Smooth muscle cell (in vitro differentiated cells): ENCODE measurements around the gene USP47. TPM values are rescaled to one million over a fixed set of nuclear protein-coding genes. Genes with fewer than 3 reads are reported as not detected.
A peak's percentile ranks its signal among the peaks of the same experiment; 100 is the strongest.

Experiments used
- DNase-seq: peaks from one replicate; lab custom pipeline; 2025; ENCODE audit not compliant: unreplicated experiment; lab: John Stamatoyannopoulos, UW
- H2AFZ ChIP-seq: fragments of 200-600 bp; sonication (generic); 2 replicates; pipeline ENCODE4 v1.6.0; 2016; ENCODE audit warnings: antibody characterized with exemption, low read depth, mild to moderate bottlenecking
- H3F3A ChIP-seq: fragments of 200-600 bp; sonication (generic); 2 replicates; pipeline ENCODE4 v1.6.0; 2017; ENCODE audit warnings: antibody characterized with exemption, low read depth
- H3K27ac ChIP-seq: fragments of 200-600 bp; sonication (generic); 2 replicates; pipeline ENCODE4 v1.5.1; 2016; ENCODE audit warnings: low read depth, mild to moderate bottlenecking
- H3K27me3 ChIP-seq: fragments of 200-600 bp; sonication (generic); 2 replicates; pipeline ENCODE4 v1.6.1; 2016; ENCODE audit warnings: low read depth, mild to moderate bottlenecking
- H3K36me3 ChIP-seq: fragments of 200-600 bp; sonication (generic); 2 replicates; pipeline ENCODE4 v1.5.1; 2016; ENCODE audit warnings: low read depth
- H3K4me1 ChIP-seq: fragments of 200-600 bp; sonication (generic); 2 replicates; pipeline ENCODE4 v1.5.1; 2016; ENCODE audit warnings: low read depth
- H3K4me2 ChIP-seq: fragments of 200-600 bp; sonication (generic); 2 replicates; pipeline ENCODE4 v1.6.0; 2016; ENCODE audit warnings: mild to moderate bottlenecking
- H3K4me3 ChIP-seq: fragments of 200-600 bp; sonication (generic); 2 replicates; pipeline ENCODE4 v1.5.1; 2016; ENCODE audit warnings: mild to moderate bottlenecking
- H3K79me2 ChIP-seq: fragments of 200-600 bp; sonication (generic); 2 replicates; pipeline ENCODE4 v1.6.0; 2016; ENCODE audit warnings: low read depth, mild to moderate bottlenecking
- H3K9ac ChIP-seq: fragments of 200-600 bp; sonication (generic); 2 replicates; pipeline ENCODE4 v1.6.0; 2016; ENCODE audit warnings: low read depth
- H3K9me3 ChIP-seq: fragments of 200-600 bp; sonication (generic); replicated peaks from 2 replicates; pipeline ENCODE4 v1.5.1; 2016; ENCODE audit warnings: low read depth
- H4K20me1 ChIP-seq: fragments of 200-600 bp; sonication (generic); 2 replicates; pipeline ENCODE4 v1.6.0; 2016; ENCODE audit warnings: low read depth
- CTCF ChIP-seq: fragments of 200-600 bp; sonication (generic); IDR thresholded peaks from 2 replicates; pipeline ENCODE4 v1.5.1; 2017; ENCODE audit warnings: borderline replicate concordance, mild to moderate bottlenecking, antibody characterized with exemption; ENCODE audit not compliant: insufficient read depth, poor library complexity, severe bottlenecking
- WGBS: methylation state at CpG from one replicate; pipeline ENCODE4 v1.1.7; 2016; ENCODE audit warnings: low lambda C conversion rate; 5-methylcytosine and 5-hydroxymethylcytosine counted together
- polyA plus RNA-seq: library from polyadenylated mRNA; unstranded; fragments of >200 nt; fragmentation: Nextera tagmentation; extraction: Ambion mirVana; gene quantifications from 2 replicates; pipeline ENCODE4 v1.2.1, GENCODE V29; 2016
- total RNA-seq: library from RNA; depleted of rRNA; stranded (reverse); fragments of >200 nt; gene quantifications from 2 replicates; pipeline ENCODE4 v1.2.3, GENCODE V29; 2014

USP47 gene
- total and polyA plus RNA-seq, 2 experiments from 2014 or later: 38.0 to 75.3 TPM

GRCh38 chr11:11965656-11966353 is 124.0 kb downstream of the USP47 start:
- no peak overlapping the region for H2AFZ ChIP-seq
- H3K4me3 ChIP-seq: no peak overlapping the region
- no peak overlapping the region for H3K9ac ChIP-seq
- H3K79me2 ChIP-seq: no peaks in the 10 kb centered on the region
- no peaks in the 10 kb centered on the region for H3F3A ChIP-seq
- H4K20me1 ChIP-seq: no peaks in the 10 kb centered on the region
- H3K4me2 ChIP-seq: no peak overlapping the region
- 98% methylated on average over 10 of the region's 10 CpGs for WGBS
- no peaks in the 10 kb centered on the region for H3K9me3 ChIP-seq
- no peaks in the 10 kb centered on the region for H3K4me1 ChIP-seq
- H3K36me3 ChIP-seq: no peaks in the 10 kb centered on the region
- no peaks in the 10 kb centered on the region for H3K27me3 ChIP-seq
- no peak for DNase-seq
- no peak overlapping the region for H3K27ac ChIP-seq
- TF ChIP-seq CTCF: no peak

- H3K27ac ChIP-seq: no peak overlapping the region
- H3K4me2 ChIP-seq: no peak overlapping the region
- no peaks in the 10 kb centered on the region for H4K20me1 ChIP-seq
- H3K36me3 ChIP-seq: no peaks in the 10 kb centered on the region
- H3K27me3 ChIP-seq: no peaks in the 10 kb centered on the region
- 98% methylated on average over 7 of the region's 7 CpGs for WGBS
- DNase-seq: no peak
- no peak for TF ChIP-seq CTCF
- H2AFZ ChIP-seq: no peak overlapping the region
- no peaks in the 10 kb centered on the region for H3K79me2 ChIP-seq
- no peak overlapping the region for H3K4me3 ChIP-seq
- H3K9ac ChIP-seq: no peak overlapping the region
- no peaks in the 10 kb centered on the region for H3K9me3 ChIP-seq
- no peaks in the 10 kb centered on the region for H3F3A ChIP-seq
- H3K4me1 ChIP-seq: no peaks in the 10 kb centered on the region
These were observed 124.6 kb downstream of the USP47 start for GRCh38 chr11:11966354-11966741.

- TF ChIP-seq CTCF: peak; percentile 74
- no peaks in the 10 kb centered on the region for H3K79me2 ChIP-seq
- H4K20me1 ChIP-seq: no peaks in the 10 kb centered on the region
- H3K4me3 ChIP-seq: no peak overlapping the region
- DNase-seq: no peak
- H3K9ac ChIP-seq: no peak overlapping the region
- 65% methylated on average over 15 of the region's 15 CpGs for WGBS
- no peak overlapping the region for H3K4me2 ChIP-seq
- H3K4me1 ChIP-seq: peaks cover under 1% of the 10 kb centered on the region
- no peaks in the 10 kb centered on the region for H3K9me3 ChIP-seq
- H3K27ac ChIP-seq: no peak overlapping the region
- H3K27me3 ChIP-seq: no peaks in the 10 kb centered on the region
- no peak overlapping the region for H2AFZ ChIP-seq
- H3F3A ChIP-seq: no peaks in the 10 kb centered on the region
- H3K36me3 ChIP-seq: no peaks in the 10 kb centered on the region
These were observed 125.3 kb downstream of the USP47 start for GRCh38 chr11:11966826-11967668.
